ENCODE data around the gene PAM. TPM values are rescaled to one million over a fixed set of nuclear protein-coding genes. Genes with fewer than 3 reads are reported as not detected.
A peak's percentile ranks its signal among the peaks of the same experiment; 100 is the strongest.

PAM gene
- total RNA-seq, 1 donor from 2014 or later = 205 TPM

DNA sequence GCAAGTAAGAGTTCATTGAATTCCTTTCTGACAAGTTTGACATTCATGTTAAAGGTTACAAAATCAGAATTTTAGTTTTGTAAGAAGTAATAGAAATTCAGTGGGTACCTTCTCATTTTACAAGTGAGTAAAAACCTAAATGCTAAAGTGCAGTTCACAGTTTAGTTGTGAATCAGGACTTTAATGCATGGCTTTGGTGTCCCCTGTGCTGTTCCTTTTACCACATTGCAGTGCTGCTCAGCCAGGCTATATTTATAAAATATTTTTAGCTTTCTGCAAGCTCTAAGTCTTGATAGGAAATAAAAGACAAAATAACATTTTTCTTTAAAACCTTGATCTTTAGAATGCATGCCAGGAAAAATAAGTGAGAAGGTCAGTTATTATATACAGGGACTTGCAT is 26.3 kb downstream of the PAM start:
- no peak for DNase-seq (ENCODE audit: low read depth in 2 of 2)

DNA sequence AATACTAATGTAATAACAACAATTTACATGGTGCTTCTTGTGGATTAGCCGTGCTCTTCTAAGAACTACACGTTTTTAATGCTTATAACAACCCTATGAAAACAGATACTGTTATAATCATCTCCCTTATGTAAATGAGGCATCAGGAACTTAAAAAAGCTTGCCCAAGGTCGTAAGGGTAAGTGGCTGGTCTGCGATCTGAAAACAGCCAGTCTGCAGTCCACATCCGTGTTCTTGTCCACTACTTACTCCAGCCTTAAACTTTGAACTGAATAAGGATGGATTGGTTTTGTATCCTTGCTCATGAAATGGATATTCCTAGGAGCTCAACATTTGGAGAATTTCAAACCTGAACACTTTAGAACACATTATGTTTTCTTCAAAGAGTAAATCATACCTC is 26.7 kb downstream of the PAM start:
- DNase-seq (ENCODE audit: low read depth in 2 of 2) = no peak

DNA sequence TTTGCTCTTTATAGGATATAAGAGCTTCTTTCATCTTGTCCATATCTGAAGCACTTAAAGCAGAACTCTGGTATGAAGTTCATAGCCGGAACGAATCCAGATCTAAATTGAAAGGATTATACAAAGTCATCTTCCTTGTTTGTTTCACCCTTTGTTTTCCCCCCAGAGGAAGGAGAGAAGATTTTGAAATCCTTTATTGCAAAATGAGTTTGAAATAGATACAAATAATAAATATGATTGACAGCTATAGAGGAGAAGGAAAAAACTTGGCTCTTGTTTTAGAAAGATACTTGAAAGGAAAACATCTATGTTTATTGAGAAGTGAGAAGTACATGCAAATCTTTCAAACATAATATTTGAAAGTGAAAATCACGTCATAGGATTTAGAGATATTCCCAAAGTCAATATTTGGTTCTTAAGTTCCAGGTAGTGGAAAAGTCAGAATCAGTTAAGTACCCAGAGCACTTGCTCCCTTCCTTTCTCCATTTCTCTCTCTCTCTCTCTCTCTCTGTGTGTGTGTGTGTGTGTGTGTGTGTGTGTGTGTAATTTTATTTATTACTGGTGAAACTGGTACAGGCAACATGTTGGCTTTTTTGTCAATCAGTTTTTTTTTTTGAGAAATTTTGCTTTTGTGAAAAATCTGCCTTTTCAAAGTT is 27.2 kb downstream of the PAM start:
- DNase-seq (ENCODE audit: low read depth in 2 of 2) = no peak

DNA sequence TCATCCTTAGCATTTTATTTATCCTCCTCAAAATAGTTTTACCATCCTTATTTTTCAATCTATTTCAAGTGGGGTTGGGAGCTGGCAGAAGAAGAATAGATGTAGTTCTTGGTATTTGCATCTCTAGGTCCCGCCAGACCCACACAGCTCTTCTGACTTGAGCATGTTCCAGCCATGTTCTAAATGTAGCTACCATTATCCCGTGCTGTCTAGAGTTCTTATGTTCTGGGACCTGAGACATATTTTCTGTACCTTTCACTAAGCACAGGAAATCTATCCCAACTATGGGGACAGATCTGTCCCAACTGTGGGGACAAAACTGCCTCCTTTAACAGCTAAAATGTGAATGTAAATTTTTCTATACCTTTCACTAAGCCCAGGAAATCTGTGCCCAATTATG is 32.0 kb downstream of the PAM start:
- no peak for DNase-seq (ENCODE audit: low read depth in 2 of 2)

DNA sequence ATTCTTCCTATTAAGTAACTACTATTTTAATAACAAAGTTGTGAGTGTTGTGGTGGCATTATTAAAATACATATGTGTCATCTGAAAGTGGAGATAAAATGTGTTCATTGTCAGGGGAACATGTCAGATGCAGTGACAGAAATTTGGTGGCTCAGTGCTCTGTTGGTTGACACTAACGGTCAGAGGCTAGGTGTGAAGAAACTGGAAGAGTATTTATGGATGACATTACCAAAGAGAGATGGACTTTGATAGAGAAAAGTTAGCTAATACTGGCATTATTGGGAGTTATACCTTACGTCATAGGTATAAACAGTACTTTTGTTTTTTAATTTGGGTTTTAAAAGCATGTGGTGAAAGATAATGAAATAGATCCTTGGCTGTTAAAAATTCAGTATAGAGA is 33.7 kb downstream of the PAM start:
- DNase-seq (ENCODE audit: low read depth in 2 of 2) = no peak

DNA sequence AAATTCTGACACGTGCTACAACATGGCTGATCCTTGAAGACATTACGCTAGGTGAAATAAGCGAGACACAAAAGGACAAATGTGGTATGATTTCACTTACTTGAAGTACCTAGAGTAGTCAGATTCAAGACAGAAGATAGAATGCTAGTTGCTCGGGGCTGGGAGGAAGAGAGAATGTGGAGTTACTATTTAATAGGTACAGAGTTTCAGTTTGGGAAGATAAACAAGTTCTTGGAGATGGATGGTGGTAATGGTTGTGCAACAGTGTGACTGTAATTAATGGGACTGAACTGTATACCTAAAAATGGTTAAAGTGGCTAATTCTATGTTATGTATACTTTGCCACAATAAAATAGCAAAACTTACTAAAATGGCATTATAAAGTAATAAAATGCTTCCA is 34.4 kb downstream of the PAM start:
- no peak for DNase-seq (ENCODE audit: low read depth in 2 of 2)

DNA sequence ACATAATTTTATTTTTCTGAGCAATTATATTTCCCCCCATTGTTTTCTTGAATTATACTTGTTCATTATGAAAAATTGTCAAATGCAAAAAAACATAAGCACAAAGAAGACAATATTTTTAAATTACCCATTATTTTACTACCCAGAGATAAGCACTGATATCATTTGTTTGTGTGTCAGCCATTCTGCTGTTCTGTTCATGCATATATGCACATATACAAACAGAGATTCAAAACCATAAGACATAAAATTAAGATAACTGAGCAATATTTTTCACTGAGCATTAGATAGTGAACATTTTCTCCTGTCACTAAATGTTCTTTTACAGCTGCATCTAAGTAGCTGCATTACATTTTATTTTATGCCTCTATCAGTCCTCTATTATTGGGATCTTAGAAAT is 35.6 kb downstream of the PAM start:
- no peak for DNase-seq (ENCODE audit: low read depth in 2 of 2)

DNA sequence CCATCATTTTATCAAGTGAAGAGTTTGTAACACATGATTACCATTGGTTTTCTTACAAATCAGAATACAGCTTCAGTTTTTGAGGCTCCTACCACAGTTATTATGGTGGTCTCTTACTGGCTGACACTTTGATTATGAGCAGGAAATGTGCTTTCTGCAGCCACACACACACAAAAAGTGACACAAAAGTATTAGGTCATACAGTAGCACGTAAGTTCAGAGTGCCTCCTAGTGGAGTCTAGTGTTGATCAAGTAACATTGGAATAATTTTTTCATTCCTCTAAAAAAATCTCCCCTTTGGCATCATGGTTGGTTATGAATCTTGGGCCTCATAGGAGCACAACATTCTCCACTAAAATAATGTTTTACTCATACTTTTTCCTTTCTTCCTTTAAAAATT is 37.6 kb downstream of the PAM start:
- peak; percentile 26 to 51 for DNase-seq (ENCODE audit: low read depth in 2 of 2)

DNA sequence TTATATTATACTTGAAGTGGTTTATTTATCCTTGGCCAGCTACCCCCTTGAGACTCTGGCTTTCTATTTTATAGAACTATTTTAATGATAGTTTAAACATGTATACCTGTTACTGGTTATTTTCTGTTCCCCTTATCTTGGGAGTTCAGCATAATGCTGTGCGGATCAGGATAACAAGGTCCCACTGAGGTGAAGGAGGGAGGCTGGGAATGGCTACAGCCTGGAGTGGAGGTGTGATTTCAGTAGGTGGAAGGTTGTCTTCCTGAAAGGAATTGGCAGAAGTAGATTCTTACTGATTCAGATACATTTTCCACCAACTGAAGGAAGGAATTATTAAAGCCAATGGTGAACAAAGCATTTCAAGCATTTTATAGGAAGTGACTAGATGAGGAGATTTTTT is 38.9 kb downstream of the PAM start:
- no peak for DNase-seq (ENCODE audit: low read depth in 2 of 2)

DNA sequence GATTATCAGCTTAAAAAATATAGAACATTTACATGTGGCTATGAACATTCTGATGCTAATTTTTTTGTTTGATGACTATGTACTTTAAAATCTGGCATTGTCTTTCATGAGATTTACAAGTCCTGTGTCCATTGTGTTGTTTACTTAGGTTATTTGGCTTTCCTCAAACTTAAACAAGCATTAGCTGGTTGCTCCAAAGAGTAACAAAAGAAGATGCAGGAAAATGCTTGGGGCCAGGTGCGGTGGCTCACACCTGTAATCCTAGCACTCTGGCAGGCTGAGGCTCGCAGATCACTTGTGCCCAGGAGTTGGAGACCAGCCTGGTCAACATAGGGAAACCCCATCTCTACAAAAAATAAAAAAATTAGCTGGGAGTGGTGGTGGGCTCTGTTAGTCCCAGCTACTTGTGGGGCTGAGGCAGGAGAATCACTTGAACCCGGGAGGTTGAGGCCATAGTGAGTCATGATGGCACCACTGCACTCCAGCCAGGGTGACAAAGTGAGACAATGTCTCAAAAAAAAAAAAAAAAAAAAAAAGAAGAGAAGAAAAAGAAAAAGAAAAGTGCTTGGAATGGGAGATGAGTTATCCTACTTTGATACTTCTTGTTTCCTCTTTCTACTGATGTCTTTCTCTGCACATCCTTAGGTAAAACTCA is 39.7 kb downstream of the PAM start:
- no peak for DNase-seq (ENCODE audit: low read depth in 2 of 2)

DNA sequence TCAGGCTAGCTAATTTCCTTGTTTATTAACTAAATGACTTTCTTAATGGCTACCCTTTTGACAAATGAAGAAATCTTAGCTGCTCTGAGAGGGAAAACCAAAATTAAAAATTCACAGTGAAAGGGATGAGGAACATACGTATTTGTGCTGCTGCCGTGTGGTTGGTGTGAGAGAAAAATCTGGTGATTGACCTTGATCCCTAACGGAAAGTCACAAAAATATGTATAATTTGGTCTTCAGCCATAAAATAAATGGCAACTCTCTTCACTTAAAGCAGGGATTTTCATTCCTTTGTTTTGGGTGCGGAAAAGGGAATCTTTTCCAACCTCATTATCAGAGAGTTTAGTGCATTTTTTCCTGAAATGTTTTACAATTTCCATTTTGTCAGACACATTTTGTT is 40.4 kb downstream of the PAM start:
- DNase-seq (ENCODE audit: low read depth in 2 of 2) = peak; percentile 52 to 66

DNA sequence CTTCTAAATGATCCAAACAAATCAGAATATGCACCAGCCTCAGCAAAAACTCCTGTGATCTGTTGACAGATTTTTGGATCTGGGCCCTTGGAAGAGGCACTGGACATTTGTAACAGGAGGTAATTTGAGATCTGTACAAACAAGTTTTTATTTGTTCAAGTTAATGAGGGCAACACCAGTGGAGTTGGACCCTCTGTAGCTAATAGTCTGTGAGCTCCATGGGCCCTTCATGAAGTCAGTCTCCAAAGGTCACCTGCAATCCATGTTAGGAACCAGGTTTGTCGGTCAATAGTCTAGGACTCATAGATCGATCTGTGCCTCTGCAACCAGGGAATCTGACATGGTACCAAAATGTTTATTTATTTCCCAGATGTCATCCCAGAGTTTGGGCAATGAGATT is 40.9 kb downstream of the PAM start:
- DNase-seq (ENCODE audit: low read depth in 2 of 2) = peak; percentile 83 to 86

DNA sequence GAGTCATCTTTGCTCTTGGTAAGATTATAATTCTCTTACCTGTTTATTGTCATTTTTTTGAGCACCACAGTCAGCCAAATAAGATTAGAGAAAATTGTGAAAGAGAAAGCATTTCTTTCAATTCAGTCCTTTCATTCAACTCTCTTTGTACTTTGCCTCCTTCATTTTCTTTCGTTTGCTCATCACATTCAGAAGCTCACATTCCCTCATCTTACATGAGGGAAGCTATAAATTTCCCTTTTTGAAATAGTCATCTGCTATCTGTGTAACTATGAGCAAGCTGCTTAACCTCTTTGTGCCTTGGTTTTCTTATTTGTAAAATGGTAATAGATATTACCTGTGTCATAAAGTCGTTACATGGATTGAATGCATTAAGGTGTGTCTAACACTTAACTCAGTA is 41.4 kb downstream of the PAM start:
- no peak for DNase-seq (ENCODE audit: low read depth in 2 of 2)

DNA sequence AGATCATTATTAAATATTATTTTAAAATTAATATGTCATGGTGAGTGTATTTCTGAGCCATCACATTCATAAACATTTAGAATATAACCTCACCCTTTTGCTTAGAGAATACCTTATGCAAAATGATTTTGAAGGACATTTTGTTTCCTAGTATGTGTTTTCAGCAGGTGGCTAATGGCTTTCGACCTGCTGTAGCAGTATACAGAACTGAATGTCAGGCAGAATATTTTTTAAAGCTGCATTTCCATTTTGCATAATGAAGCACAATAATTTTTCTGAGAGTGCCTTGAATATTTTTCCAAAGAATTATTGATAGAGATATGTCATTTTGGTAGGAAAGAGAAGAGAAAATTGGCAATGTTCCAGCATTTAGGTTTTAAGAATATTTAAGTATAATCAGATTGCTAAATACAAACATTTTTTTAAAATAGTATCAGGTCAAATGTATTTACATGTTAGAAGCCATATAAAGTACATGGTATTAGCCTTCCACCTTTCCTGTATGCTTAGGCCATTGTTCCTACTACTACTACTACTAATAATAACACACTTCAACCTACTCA is 42.3 kb downstream of the PAM start:
- no peak for DNase-seq (ENCODE audit: low read depth in 2 of 2)

DNA sequence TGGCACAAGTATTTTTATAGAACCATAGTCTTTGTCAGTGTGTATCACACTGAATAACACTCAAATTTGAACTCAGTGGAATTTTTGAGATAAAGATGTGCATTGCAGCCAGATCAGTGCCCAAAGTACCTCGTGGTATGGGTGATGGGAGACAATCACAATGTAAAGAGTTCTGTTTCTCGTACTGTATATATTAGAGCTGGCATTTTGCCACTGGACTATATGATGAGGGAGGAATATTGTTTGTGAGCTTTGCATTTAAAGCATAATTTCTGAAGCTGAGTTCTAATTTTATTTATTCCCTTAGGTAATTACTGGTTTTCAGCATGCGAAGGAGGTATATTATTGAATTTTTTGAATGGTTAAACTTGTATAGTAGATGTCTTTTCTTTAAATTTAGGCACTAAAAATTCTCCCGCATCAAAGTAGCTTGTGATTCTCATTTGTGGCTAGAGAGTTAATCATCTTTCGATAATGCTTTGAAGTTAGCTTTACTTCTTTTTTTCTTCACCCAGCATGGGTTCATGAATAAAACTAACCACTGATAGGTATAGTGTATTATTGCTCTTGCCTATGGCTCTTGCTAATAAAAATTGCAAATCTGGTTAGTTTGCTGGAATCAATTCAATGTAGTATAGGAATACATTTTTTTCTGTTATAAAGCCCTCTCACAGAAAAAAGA is 43.1 kb downstream of the PAM start:
- no peak for DNase-seq (ENCODE audit: low read depth in 2 of 2)

DNA sequence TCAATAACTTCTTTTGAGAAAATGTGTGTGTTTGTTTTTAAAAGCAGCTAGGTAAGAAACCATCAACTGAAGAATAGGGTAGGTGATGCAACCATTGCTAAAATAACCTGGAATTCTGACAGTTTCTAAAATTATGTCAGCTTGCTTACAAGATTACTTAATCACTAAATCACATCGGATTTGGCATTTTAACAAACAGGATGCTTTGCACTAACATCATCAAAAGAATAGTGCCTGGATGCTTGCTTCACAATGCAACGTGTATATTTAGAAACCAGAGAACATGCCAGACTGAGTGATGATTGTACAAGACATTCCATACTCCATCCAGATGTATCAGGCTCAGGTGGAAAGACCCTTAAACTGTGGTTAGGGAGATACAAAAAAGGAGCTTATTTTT is 43.9 kb downstream of the PAM start:
- no peak for DNase-seq (ENCODE audit: low read depth in 2 of 2)

DNA sequence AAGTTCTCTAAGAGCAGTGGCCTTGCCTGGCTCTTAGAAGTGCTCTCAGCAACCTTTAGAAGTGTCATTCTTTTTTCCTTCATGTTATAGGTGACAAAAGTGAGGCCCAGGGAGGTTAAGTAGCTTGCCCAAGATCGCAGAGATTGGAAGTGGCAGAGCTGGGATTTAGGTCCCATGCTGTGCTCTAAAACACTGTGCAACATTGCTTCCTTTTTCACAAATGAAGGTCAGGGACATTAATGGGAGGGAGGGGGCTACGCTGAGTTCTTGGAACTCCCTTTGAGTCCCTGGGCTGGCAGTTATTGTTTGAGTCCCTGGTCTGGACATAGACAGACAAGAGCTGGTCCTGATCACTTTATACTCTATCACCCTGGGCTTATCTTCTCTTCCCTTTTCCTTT is 45.3 kb downstream of the PAM start:
- DNase-seq (ENCODE audit: low read depth in 2 of 2) = no peak

DNA sequence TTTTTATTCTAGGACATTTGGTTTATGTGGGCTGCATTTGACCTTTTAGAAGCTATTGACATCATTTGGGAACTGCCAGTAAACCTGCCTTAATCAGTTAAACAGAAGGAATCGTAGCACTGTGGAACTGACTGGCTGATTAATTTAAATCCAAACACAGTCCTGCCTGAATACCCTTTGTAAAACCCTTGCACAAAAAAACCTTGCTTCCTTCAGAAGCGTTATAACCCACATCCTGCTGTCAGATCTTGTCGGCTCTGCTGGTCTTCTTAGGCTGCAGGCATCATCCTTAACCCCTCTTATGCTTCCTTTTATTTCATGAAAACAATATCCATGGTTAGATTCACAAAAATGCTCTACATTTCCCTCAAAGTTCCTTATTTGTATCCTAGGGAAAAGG is 46.3 kb downstream of the PAM start:
- no peak for DNase-seq (ENCODE audit: low read depth in 2 of 2)

DNA sequence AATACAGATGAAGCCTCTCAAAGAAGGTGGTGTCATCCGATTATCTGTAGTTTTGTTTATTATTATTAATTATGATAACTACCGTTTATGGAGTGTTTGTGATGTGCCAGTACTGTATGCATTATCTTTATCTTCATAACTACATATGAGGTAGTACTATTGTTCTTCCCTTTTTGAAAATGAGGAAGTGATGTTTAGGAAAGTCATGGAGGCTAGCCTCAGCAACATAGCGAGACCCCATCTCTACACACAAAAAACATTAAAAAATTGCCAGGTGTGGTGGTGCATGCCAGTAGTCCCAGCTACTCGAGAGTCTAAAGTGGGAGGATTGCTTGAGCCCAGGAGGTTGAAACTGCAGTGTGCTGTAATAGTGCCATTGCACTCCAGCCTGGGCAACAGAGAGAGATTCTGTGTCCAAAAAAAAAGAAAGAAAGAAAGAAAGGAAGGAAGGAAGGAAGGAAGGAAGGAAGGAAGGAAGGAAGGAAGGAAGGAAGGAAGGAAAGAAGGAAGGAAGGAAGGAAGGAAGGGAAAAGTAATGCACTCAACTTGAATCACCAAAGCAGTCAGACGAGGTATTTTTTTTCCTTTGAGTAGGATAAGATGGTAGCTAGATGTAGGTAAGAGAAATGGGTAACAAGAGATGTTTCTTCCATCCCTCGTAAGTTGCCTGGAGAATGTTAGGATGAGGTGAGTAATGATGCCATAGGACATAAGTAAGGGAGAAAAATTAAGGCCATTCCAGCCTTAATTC is 47.8 kb downstream of the PAM start:
- DNase-seq (ENCODE audit: low read depth in 2 of 2) = no peak

DNA sequence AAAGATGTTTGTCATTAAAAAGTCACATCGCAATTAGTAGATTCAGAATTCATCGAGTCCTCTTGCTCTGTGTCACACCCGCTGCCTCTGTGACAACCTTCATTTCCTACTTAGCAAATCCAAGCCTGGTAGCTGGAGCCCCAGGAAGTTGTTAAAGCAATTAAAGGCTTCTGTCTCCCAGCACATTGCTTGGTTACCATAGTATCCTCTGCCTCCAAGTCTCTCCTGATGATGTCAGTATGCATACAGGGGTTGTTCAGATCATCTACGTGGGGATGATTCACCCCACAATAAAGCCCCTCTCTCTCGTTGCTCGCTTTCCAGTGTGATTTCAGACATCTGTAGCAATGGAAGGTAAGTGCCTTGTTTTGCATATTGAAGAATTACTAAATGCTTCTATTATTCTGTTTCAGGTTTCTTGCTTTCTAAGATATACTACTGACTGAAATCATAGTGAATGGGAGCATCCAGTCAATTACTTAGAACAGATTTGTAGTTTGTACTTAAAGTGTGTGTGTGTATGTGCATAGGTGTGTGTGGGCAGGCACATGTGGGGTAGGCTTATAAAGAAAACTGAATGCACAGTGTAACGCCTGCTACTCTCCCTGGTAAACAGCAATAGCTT is 52.9 kb downstream of the PAM start:
- peak in 1 of 2 donors; percentile 25 for DNase-seq (ENCODE audit: low read depth in 2 of 2)

DNA sequence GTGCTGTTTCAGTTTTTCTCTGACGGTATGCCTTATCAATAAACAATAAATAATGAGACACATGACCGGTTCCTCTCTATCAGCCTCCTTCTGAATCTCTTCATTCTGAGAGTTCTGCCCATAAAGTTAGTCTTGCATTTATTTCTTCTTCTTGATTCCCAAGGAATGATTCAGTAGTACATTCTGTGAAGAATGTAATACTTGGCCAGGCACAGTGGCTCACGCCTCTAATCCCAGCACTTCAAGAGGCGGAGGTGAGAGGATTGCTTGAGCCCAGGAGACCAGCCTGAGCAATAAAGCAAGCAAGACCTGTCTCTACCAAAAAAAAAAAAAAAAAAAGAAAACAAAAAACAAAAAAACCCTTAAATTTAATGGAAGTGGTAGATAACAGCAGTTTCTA is 53.9 kb downstream of the PAM start:
- DNase-seq (ENCODE audit: low read depth in 2 of 2) = no peak

DNA sequence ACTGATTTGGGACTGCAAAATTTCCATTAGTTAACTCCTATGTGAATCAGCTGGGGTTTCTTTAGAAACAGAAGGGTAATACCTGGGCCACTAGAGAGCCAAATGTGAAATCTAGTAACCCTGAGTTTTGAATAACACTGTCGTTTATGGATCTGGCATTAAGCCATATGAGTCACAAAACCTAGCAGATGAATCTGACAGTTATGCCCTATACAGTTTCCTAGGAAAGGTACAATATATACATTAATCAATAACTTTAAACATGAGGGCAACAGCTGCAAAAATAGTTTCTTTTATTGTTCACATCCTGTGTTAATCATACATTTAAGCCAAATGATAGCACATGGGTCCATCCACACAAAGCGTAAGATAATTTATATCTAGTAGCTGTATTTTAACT is 56.9 kb downstream of the PAM start:
- peak; percentile 75 to 91 for DNase-seq (ENCODE audit: low read depth in 2 of 2)

Data from dermis microvascular lymphatic vessel endothelial cell (primary cell).